Sigmoid colon (tissue), 7 donors: Measurements from ENCODE around the gene SPOCD1. TPM values are rescaled to one million over a fixed set of nuclear protein-coding genes. Genes with fewer than 3 reads are reported as not detected.
A peak's percentile ranks its signal among the peaks of the same experiment; 100 is the strongest.

Experiments
- DNase-seq: peaks from one replicate; pipeline ENCODE4 v3.0.0-alpha.2; 2019
- H3K27ac ChIP-seq, 4 donors: fragments of 200-600 bp; sonication (generic); one replicate each; pipeline ENCODE4 v1.5.1; 2016 to 2019; ENCODE audit warnings: mild to moderate bottlenecking in 1 of 4
- H3K27me3 ChIP-seq, 3 donors: fragments of 200-600 bp; sonication (generic); one replicate each; pipeline ENCODE4 v1.5.1; 2019; ENCODE audit warnings: mild to moderate bottlenecking in 1 of 3
- H3K36me3 ChIP-seq, 4 donors: fragments of 200-600 bp; sonication (generic); one replicate each; pipeline ENCODE4 v1.5.1; 2016 to 2019
- H3K4me1 ChIP-seq, 4 donors: fragments of 200-600 bp; sonication (generic); one replicate each; pipeline ENCODE4 v1.5.1; 2017 to 2019
- H3K4me3 ChIP-seq, 4 donors: fragments of 200-600 bp; sonication (generic); one replicate each; pipeline ENCODE4 v1.5.1; 2017 to 2019; ENCODE audit warnings: mild to moderate bottlenecking in 2 of 4, moderate library complexity in 1 of 4
- H3K9me3 ChIP-seq, 4 donors: fragments of 200-600 bp in 3 of 4; sonication (generic) in 3 of 4; one replicate each; pipeline versions ENCODE4 v1.5.1 to v1.6.1; 2013 to 2019
- CTCF ChIP-seq, 4 experiments: fragments of 450-650 bp in 3 of 4; fragments of 200-600 bp in 1 of 4; IDR thresholded peaks; one replicate each; pipeline ENCODE4 v1.5.1; 2016 to 2019; ENCODE audit warnings: antibody characterized with exemption in 4 of 4, mild to moderate bottlenecking in 3 of 4, moderate library complexity in 2 of 4
- EP300 ChIP-seq, 4 donors: sonication (generic); formaldehyde crosslinking; IDR thresholded peaks; one replicate each; pipeline ENCODE4 v1.6.1; 2017; ENCODE audit warnings: antibody characterized with exemption in 4 of 4
- POLR2A ChIP-seq, 2 donors: fragments of 450-650 bp; IDR thresholded peaks; one replicate each; pipeline ENCODE4 v1.6.1; 2016; ENCODE audit warnings: antibody characterized with exemption in 2 of 2, mild to moderate bottlenecking in 2 of 2, moderate library complexity in 2 of 2
- POLR2AphosphoS5 ChIP-seq, 4 donors: sonication (generic); formaldehyde crosslinking; IDR thresholded peaks; one replicate each; pipeline ENCODE4 v1.6.1; 2017; ENCODE audit warnings: antibody characterized with exemption in 4 of 4
- whole genome bisulfite sequencing, 2 donors: extraction: QIAGEN DNeasy Blood & Tissue Kit; methylation state at CpG; one replicate each; pipeline ENCODE4 v1.1.7; 2013; 5-methylcytosine and 5-hydroxymethylcytosine counted together
- intact Hi-C: fragments of 100-400 bp; cut with DNase I; formaldehyde crosslinking; loops from one replicate; pipeline ENCODE4 v1.15.1; 2023
- polyA plus RNA-seq, 3 donors: library from polyadenylated mRNA; stranded (reverse); fragments of 200-250 nt; gene quantifications; one replicate each; pipeline ENCODE4 v1.2.3, GENCODE V29; 2013
- total RNA-seq, 4 donors: library from RNA; depleted of rRNA; stranded (reverse); fragments of >200 nt; gene quantifications; one replicate each; pipeline ENCODE4 v1.1.0, GENCODE V29; 2016
- donor health status: healthy with polysubstance abuse.
- donor health status: Bipolar disorder and iron deficiency.
- donor health status: healthy.

The SPOCD1 gene
- total and polyA plus RNA-seq, 7 donors, result 0.14 to 0.70 (median 0.55) TPM; not detected in 4

- DNase-seq, result peak; percentile 53
- H3K9me3 ChIP-seq, result no peaks in the 10 kb centered on the region
- H3K36me3 ChIP-seq, result no peaks in the 10 kb centered on the region
- H3K4me3 ChIP-seq, result no peak overlapping the region
- H3K4me1 ChIP-seq, result peaks cover 0 to 9% (median 4%) of the 10 kb centered on the region in 4 donors
- WGBS, 2 donors, result 83 to 87% methylated on average over 11 of the region's 11 CpGs
- H3K27me3 ChIP-seq, result no peaks in the 10 kb centered on the region
- no peak overlapping the region for H3K27ac ChIP-seq
- intact Hi-C loops, result no loop called here
- TF ChIP-seq POLR2AphosphoS5 (IDR thresholded peaks at IDR 0.05), result no peak
- no peak for TF ChIP-seq CTCF (IDR thresholded peaks at IDR 0.05)
- no peak for TF ChIP-seq EP300 (IDR thresholded peaks at IDR 0.05)
These were observed 23.7 kb downstream of the SPOCD1 start for GRCh38 chr1:31792116-31792515.

- Histone ChIP-seq H3K27ac (no peak overlapping the region), H3K4me3 (no peak overlapping the region), H3K9me3 (no peaks in the 10 kb centered on the region), H3K36me3 (no peaks in the 10 kb centered on the region), H3K27me3 (no peaks in the 10 kb centered on the region), H3K4me1 (peaks cover 0 to 9% (median 4%) of the 10 kb centered on the region in 4 donors)
- intact Hi-C loops, result no loop called here
- no peak for TF ChIP-seq EP300 (IDR thresholded peaks at IDR 0.05)
- TF ChIP-seq CTCF (IDR thresholded peaks at IDR 0.05), result no peak
- no peak for TF ChIP-seq POLR2AphosphoS5 (IDR thresholded peaks at IDR 0.05)
- no peak for TF ChIP-seq POLR2A (IDR thresholded peaks at IDR 0.05)
- WGBS, 2 donors, result 89 to 93% methylated on average over 13 of the region's 13 CpGs
- DNase-seq, result peak; percentile 36
These were observed 24.5 kb downstream of the SPOCD1 start for GRCh38 chr1:31791131-31791858.

GRCh38 chr1:31790641-31791091 is 25.2 kb downstream of the SPOCD1 start:
- no peaks in the 10 kb centered on the region for H3K27me3 ChIP-seq
- TF ChIP-seq EP300 (IDR thresholded peaks at IDR 0.05), result no peak
- TF ChIP-seq POLR2AphosphoS5 (IDR thresholded peaks at IDR 0.05), result no peak
- no peak for TF ChIP-seq CTCF (IDR thresholded peaks at IDR 0.05)
- no peak for TF ChIP-seq POLR2A (IDR thresholded peaks at IDR 0.05)
- no peaks in the 10 kb centered on the region for H3K36me3 ChIP-seq
- H3K27ac ChIP-seq, result no peak overlapping the region
- H3K9me3 ChIP-seq, result no peaks in the 10 kb centered on the region
- DNase-seq, result peak; percentile 46
- H3K4me1 ChIP-seq, result peaks cover 0 to 9% (median 4%) of the 10 kb centered on the region in 4 donors
- WGBS, 2 donors, result 87 to 89% methylated on average over 11 of the region's 11 CpGs
- intact Hi-C loops, result no loop called here
- H3K4me3 ChIP-seq, result no peak overlapping the region

- Histone ChIP-seq H3K27me3 (no peaks in the 10 kb centered on the region), H3K36me3 (no peaks in the 10 kb centered on the region), H3K9me3 (no peaks in the 10 kb centered on the region), H3K27ac (no peak overlapping the region), H3K4me1 (peaks cover 0 to 9% (median 4%) of the 10 kb centered on the region in 4 donors), H3K4me3 (no peak overlapping the region)
- WGBS, 2 donors, result 76 to 83% methylated on average over 3 of the region's 3 CpGs
- TF ChIP-seq POLR2A (IDR thresholded peaks at IDR 0.05), result no peak
- no peak for TF ChIP-seq CTCF (IDR thresholded peaks at IDR 0.05)
- no peak for TF ChIP-seq EP300 (IDR thresholded peaks at IDR 0.05)
- DNase-seq, result peak; percentile 50
- intact Hi-C loops, result no loop called here
These were observed 25.7 kb downstream of the SPOCD1 start for GRCh38 chr1:31790140-31790539.
